ENCODE results near the gene DIS3L2.

DIS3L2 gene

GRCh38 chr2:231937057-231937456 lies 24.5 kb upstream of the DIS3L2 start:
- Histone ChIP-seq H3K4me1 (ENCODE audit: low read length) (no peaks in the 10 kb centered on the region), H2AFZ (ENCODE audit: low read depth, low read length) (no peak overlapping the region), H4K20me1 (ENCODE audit: insufficient read depth, low read length) (no peaks in the 10 kb centered on the region), H3K27ac (ENCODE audit: low read length) (no peak overlapping the region), H3K27me3 (ENCODE audit: low read depth, low read length) (no peaks in the 10 kb centered on the region; the same call in 1 of the 2 replicates), H3K4me2 (ENCODE audit: low read length) (no peak overlapping the region), H3K4me3 (ENCODE audit: low read length) (no peak overlapping the region), H3K36me3 (replicated peaks; ENCODE audit: low read depth, low read length) (no peaks in the 10 kb centered on the region), H3K9me3 (ENCODE audit: insufficient read depth, low read length) (no peaks in the 10 kb centered on the region), H3K79me2 (ENCODE audit: low read length) (no peaks in the 10 kb centered on the region), H3K9ac (ENCODE audit: low read length) (no peak overlapping the region)
- TF ChIP-seq CTCF (IDR thresholded peaks at IDR 0.05; ENCODE audit: low read depth, low read length): no peak
- TF ChIP-seq EZH2phosphoT487 (IDR thresholded peaks at IDR 0.05; ENCODE audit: low read depth): no peak

- Histone ChIP-seq H3K9ac (ENCODE audit: low read length) (no peak overlapping the region), H3K4me1 (ENCODE audit: low read length) (no peaks in the 10 kb centered on the region), H3K9me3 (ENCODE audit: insufficient read depth, low read length) (no peaks in the 10 kb centered on the region), H3K36me3 (replicated peaks; ENCODE audit: low read depth, low read length) (no peaks in the 10 kb centered on the region), H3K4me3 (ENCODE audit: low read length) (no peak overlapping the region), H3K79me2 (ENCODE audit: low read length) (no peaks in the 10 kb centered on the region), H3K27ac (ENCODE audit: low read length) (no peak overlapping the region), H3K27me3 (ENCODE audit: low read depth, low read length) (no peaks in the 10 kb centered on the region), H4K20me1 (ENCODE audit: insufficient read depth, low read length) (no peaks in the 10 kb centered on the region), H3K4me2 (ENCODE audit: low read length) (no peak overlapping the region), H2AFZ (ENCODE audit: low read depth, low read length) (no peak overlapping the region)
- TF ChIP-seq EZH2phosphoT487 (IDR thresholded peaks at IDR 0.05; ENCODE audit: low read depth): no peak
- TF ChIP-seq CTCF (IDR thresholded peaks at IDR 0.05; ENCODE audit: low read depth, low read length): no peak
Measured at GRCh38 chr2:231939022-231939421, 22.5 kb upstream of the DIS3L2 start.

GRCh38 chr2:231940795-231941194 lies 20.7 kb upstream of the DIS3L2 start:
- no peak overlapping the region for H2AFZ ChIP-seq (ENCODE audit: low read depth, low read length)
- no peak overlapping the region for H3K4me3 ChIP-seq (ENCODE audit: low read length)
- no peaks in the 10 kb centered on the region for H4K20me1 ChIP-seq (ENCODE audit: insufficient read depth, low read length)

GRCh38 chr2:231941673-231942072 lies 19.8 kb upstream of the DIS3L2 start:
- TF ChIP-seq CTCF (IDR thresholded peaks at IDR 0.05; ENCODE audit: low read depth, low read length): no peak
- no peak for TF ChIP-seq EZH2phosphoT487 (IDR thresholded peaks at IDR 0.05; ENCODE audit: low read depth)
- H3K4me1 ChIP-seq (ENCODE audit: low read length): no peaks in the 10 kb centered on the region
- no peaks in the 10 kb centered on the region for H3K9me3 ChIP-seq (ENCODE audit: insufficient read depth, low read length)
- no peak overlapping the region for H3K4me2 ChIP-seq (ENCODE audit: low read length)
- H3K36me3 ChIP-seq (replicated peaks; ENCODE audit: low read depth, low read length): no peaks in the 10 kb centered on the region
- H4K20me1 ChIP-seq (ENCODE audit: insufficient read depth, low read length): no peaks in the 10 kb centered on the region
- H3K4me3 ChIP-seq (ENCODE audit: low read length): no peak overlapping the region
- H3K27ac ChIP-seq (ENCODE audit: low read length): no peak overlapping the region
- H2AFZ ChIP-seq (ENCODE audit: low read depth, low read length): no peak overlapping the region
- no peaks in the 10 kb centered on the region for H3K79me2 ChIP-seq (ENCODE audit: low read length)
- H3K9ac ChIP-seq (ENCODE audit: low read length): no peak overlapping the region
- H3K27me3 ChIP-seq (ENCODE audit: low read depth, low read length): no peaks in the 10 kb centered on the region

More at GRCh38 chr2:231940795-231941194, 20.7 kb upstream of the DIS3L2 start:
- Histone ChIP-seq H3K36me3 (replicated peaks; ENCODE audit: low read depth, low read length) (no peaks in the 10 kb centered on the region), H3K27me3 (ENCODE audit: low read depth, low read length) (no peaks in the 10 kb centered on the region), H3K27ac (ENCODE audit: low read length) (no peak overlapping the region), H3K4me2 (ENCODE audit: low read length) (no peak overlapping the region), H3K9ac (ENCODE audit: low read length) (no peak overlapping the region), H3K79me2 (ENCODE audit: low read length) (no peaks in the 10 kb centered on the region), H3K9me3 (ENCODE audit: insufficient read depth, low read length) (no peaks in the 10 kb centered on the region), H3K4me1 (ENCODE audit: low read length) (no peaks in the 10 kb centered on the region)
- TF ChIP-seq EZH2phosphoT487 (IDR thresholded peaks at IDR 0.05; ENCODE audit: low read depth) (no peak), CTCF (IDR thresholded peaks at IDR 0.05; ENCODE audit: low read depth, low read length) (no peak)

All from OCI-LY3 (cell line).